Trophoblast cell (in vitro differentiated cells and primary cell): Measurements from ENCODE around the gene CIC.

Experiments used
- DNase-seq, 2 donors: peaks; one replicate each; pipeline ENCODE4 v3.0.0-alpha.2; 2016
- H2AFZ ChIP-seq: 2 replicates; pipeline ENCODE4 v1.6.1; 2013; ENCODE audit warnings: low read length, moderate library complexity, mild to moderate bottlenecking; ENCODE audit not compliant: insufficient read depth, poor library complexity
- H2AK5ac ChIP-seq: 2 replicates; pipeline ENCODE4 v1.6.1; 2013; ENCODE audit warnings: mild to moderate bottlenecking, low read length
- H2BK120ac ChIP-seq: 2 replicates; pipeline ENCODE4 v1.6.1; 2013; ENCODE audit warnings: low read length, mild to moderate bottlenecking, moderate library complexity; ENCODE audit not compliant: insufficient read depth, poor library complexity
- H2BK12ac ChIP-seq: 2 replicates; pipeline ENCODE4 v1.6.1; 2013; ENCODE audit warnings: mild to moderate bottlenecking, low read length, moderate library complexity
- H2BK5ac ChIP-seq: 2 replicates; pipeline ENCODE4 v1.6.1; 2013; ENCODE audit warnings: low read length, low read depth, moderate library complexity, mild to moderate bottlenecking; ENCODE audit not compliant: poor library complexity
- H3K14ac ChIP-seq: 2 replicates; pipeline ENCODE4 v1.6.1; 2013; ENCODE audit warnings: mild to moderate bottlenecking, low read length
- H3K18ac ChIP-seq: 2 replicates; pipeline ENCODE4 v1.6.1; 2013; ENCODE audit warnings: mild to moderate bottlenecking, low read length
- H3K23ac ChIP-seq: 2 replicates; pipeline ENCODE4 v1.6.1; 2013; ENCODE audit warnings: low read length
- H3K27ac ChIP-seq: 2 replicates; pipeline ENCODE4 v1.5.1; 2013; ENCODE audit warnings: low read depth, mild to moderate bottlenecking, inconsistent platforms, low read length, moderate library complexity
- H3K27me3 ChIP-seq: 2 replicates; pipeline ENCODE4 v1.6.1; 2013; ENCODE audit warnings: inconsistent platforms, mild to moderate bottlenecking, low read length, moderate library complexity; ENCODE audit not compliant: insufficient read depth
- H3K36me3 ChIP-seq, 2 experiments: 1 replicate in 1 of 2; 2 replicates in 1 of 2; pipeline ENCODE4 v1.6.1; 2013; ENCODE audit warnings: low read length in 2 of 2, mild to moderate bottlenecking in 2 of 2, moderate library complexity in 1 of 2; ENCODE audit not compliant: insufficient read depth in 2 of 2, control insufficient read depth in 1 of 2
- H3K4ac ChIP-seq: 2 replicates; pipeline ENCODE4 v1.6.1; 2013; ENCODE audit warnings: low read depth, mild to moderate bottlenecking, low read length, moderate library complexity
- H3K4me1 ChIP-seq, 2 experiments: 1 replicate in 1 of 2; 2 replicates in 1 of 2; pipeline ENCODE4 v1.6.1; 2013; ENCODE audit warnings: low read length in 2 of 2, mild to moderate bottlenecking in 2 of 2, moderate library complexity in 1 of 2; ENCODE audit not compliant: insufficient read depth in 2 of 2, control insufficient read depth in 1 of 2
- H3K4me2 ChIP-seq: 2 replicates; pipeline ENCODE4 v1.6.1; 2013; ENCODE audit warnings: inconsistent platforms, mild to moderate bottlenecking, low read length, moderate library complexity
- H3K4me3 ChIP-seq: 2 replicates; pipeline ENCODE4 v1.5.1; 2013; ENCODE audit warnings: mild to moderate bottlenecking, low read depth, low read length, inconsistent platforms
- H3K79me1 ChIP-seq: one replicate; pipeline ENCODE4 v1.6.1; 2013; ENCODE audit warnings: low read length
- H3K79me2 ChIP-seq: 2 replicates; pipeline ENCODE4 v1.6.1; 2013; ENCODE audit warnings: low read length, mild to moderate bottlenecking; ENCODE audit not compliant: control insufficient read depth, insufficient read depth, poor library complexity
- H3K9ac ChIP-seq: 2 replicates; pipeline ENCODE4 v1.6.1; 2013; ENCODE audit warnings: mild to moderate bottlenecking, low read length
- H3K9me3 ChIP-seq: 2 replicates; pipeline ENCODE4 v1.6.1; 2013; ENCODE audit warnings: low read depth, mild to moderate bottlenecking, control low read depth, inconsistent platforms, low read length; ENCODE audit not compliant: insufficient read depth
- H4K12ac ChIP-seq: 2 replicates; pipeline ENCODE4 v1.6.1; 2013; ENCODE audit warnings: low read depth, mild to moderate bottlenecking, low read length, moderate library complexity
- H4K8ac ChIP-seq: 2 replicates; pipeline ENCODE4 v1.6.1; 2013; ENCODE audit warnings: low read depth, mild to moderate bottlenecking, low read length, moderate library complexity
- H4K91ac ChIP-seq: one replicate; pipeline ENCODE4 v1.6.1; 2013; ENCODE audit warnings: low read depth, mild to moderate bottlenecking, low read length, moderate library complexity
- WGBS: extraction: QIAGEN DNeasy Blood & Tissue Kit; methylation state at CpG from one replicate; pipeline ENCODE4 v1.1.7; 2013; ENCODE audit warnings: missing lambda C conversion rate; ENCODE audit not compliant: insufficient read length, insufficient coverage; ENCODE audit errors: extremely low coverage; 5-methylcytosine and 5-hydroxymethylcytosine counted together

CIC gene

DNA sequence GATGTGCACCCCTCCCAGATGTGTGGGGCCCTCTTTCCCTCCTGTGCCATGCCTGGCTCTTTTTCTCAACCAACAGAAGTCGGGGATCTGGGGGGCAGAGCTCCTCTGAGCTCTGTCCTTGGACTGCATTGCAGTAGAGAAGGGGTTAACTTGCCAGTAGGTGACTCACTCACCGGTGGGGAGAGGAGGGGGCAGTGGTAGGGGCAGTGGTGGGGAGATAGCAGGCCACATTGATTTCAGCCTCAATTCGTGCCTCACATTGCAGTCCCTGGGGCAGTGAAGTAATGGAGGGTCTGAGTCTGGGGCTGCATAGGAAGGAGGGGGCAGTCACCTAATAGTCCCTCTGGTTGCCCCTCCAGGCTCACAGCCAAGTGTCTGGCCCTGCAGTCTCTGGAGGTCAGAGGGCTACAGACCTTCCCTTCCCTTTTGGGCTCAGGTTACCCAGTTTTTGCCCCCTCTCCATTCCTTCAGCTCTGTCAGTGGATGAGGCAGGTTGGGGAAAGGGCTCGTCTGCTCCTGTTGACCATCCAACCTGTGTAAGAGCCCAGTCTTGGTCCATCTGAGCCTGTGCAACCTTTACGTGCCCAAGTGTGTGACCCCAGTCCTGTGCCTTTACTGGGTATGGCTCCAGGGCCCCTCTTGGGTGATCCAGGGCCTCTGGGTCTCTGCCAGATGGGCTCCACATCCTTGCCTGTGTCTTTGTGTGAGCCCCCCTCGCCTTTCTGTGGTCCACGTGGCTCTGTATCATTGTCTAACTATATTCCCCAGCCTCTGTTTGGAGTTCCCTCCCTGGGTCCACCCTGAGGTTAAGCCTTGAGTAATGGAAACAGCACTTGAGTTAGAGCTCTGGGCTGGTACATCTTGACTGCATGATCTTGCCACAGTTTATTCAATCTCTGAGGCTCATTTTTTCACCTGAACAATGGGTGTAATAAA lies 13.0 kb downstream of the CIC start:
- no peaks in the 10 kb centered on the region for H3K27me3 ChIP-seq
- H3K9ac ChIP-seq: no peak overlapping the region
- peak overlapping the region; percentile 70 for H2AK5ac ChIP-seq
- H3K79me1 ChIP-seq: peaks cover 34% of the 10 kb centered on the region
- H3K18ac ChIP-seq: peak overlapping the region; percentile 89
- peaks cover 4% of the 10 kb centered on the region for H3K9me3 ChIP-seq
- peak overlapping the region; percentile 91 for H3K27ac ChIP-seq
- H3K23ac ChIP-seq: no peak overlapping the region
- H4K8ac ChIP-seq: peak overlapping the region; percentile 66
- H4K91ac ChIP-seq: peak overlapping the region; percentile 87
- H3K36me3 ChIP-seq: peaks cover 8 to 10% of the 10 kb centered on the region in 2 experiments
- H2BK12ac ChIP-seq: peak overlapping the region; percentile 82
- H3K4me1 ChIP-seq: peaks cover 44 to 54% of the 10 kb centered on the region in 2 experiments
- peak overlapping the region; percentile 49 for H4K12ac ChIP-seq
- DNase-seq: no peak
- no peak overlapping the region for H3K4me3 ChIP-seq
- H2BK120ac ChIP-seq: peak overlapping the region; percentile 85
- H3K14ac ChIP-seq: peak overlapping the region; percentile 77
- WGBS: no CpG with 5 or more reads among the region's 7 CpGs
- H3K4me2 ChIP-seq: peak overlapping the region; percentile 94
- no peak overlapping the region for H2AFZ ChIP-seq
- H3K4ac ChIP-seq: peak overlapping the region; percentile 50
- peaks cover 13% of the 10 kb centered on the region for H3K79me2 ChIP-seq
- peak overlapping the region; percentile 74 for H2BK5ac ChIP-seq

DNA sequence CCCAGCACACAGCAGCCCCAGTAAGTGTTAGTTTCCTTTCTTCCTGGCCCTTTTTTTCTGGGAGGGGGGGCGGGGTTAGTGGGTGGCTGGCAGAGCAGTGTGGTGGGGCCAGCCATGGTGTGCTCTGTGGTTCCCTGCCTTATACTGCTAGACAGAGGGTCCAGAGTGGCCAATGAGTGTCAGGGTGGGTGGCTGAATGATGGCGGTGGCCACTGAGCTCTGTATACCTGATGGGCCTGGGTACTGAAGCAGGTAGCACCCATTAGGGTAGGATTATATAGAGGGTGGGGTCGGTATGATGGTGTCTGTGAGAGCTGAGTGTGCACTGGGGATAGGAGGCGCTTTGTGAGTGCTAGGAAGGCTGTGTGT lies 13.8 kb downstream of the CIC start:
- no CpG with 5 or more reads among the region's 4 CpGs for WGBS
- peak overlapping the region; percentile 9 for H2AK5ac ChIP-seq

DNA sequence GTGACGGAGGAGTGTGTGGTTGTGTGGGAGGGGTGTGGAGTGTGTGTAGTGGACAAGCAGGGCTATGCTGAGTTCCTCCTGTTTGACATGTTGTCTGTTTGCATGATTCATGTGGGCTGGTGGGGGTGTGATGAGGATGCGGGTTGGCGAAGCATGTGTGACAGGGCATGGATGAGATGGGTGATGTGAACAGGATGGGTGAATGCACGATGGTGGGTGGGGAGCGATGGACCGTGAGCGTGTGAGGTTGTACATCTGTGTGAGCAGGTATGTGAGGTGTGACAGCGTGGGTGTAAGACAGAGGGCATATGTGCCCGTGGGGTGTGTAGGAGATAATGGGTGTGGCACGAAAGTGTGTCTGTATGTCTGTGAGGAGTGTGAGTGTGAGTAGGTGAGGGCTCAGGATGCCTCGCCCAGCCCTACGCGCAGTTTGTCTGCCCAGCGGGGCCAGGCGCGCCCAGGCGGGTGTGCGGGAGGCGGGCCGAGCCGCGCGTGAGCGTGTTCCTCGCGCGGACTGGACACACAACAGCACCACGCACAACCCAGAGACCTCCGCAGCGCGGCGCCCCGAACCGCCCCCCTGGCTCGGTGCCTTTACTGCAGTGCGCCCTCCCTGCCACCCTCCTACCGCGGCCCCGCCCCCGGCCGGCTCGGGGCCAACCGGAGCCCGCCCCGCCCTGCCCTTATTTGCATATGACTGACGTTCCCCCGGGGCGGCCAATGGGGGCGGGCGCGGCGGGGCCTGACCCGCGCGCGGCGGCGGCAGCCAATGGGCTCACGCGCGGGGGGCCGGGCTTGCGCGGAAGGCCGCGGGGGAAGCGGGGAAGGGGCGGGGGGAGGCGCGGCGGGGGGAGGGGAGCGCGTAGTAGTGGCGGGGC lies 14.4 kb downstream of the CIC start:
- H4K8ac ChIP-seq: peak overlapping the region; percentile 71
- peak overlapping the region; percentile 95 for H4K91ac ChIP-seq
- H2BK120ac ChIP-seq: peak overlapping the region; percentile 16
- H3K4me3 ChIP-seq: peak overlapping the region; percentile 77
- peaks cover 34% of the 10 kb centered on the region for H3K79me1 ChIP-seq
- H3K4me2 ChIP-seq: peak overlapping the region; percentile 96
- H2AK5ac ChIP-seq: peak overlapping the region; percentile 9
- peak overlapping the region; percentile 67 for H3K4ac ChIP-seq
- DNase-seq: peak; percentile 94 to 97
- H3K9me3 ChIP-seq: peaks cover 4% of the 10 kb centered on the region
- H3K18ac ChIP-seq: peak overlapping the region; percentile 91
- no peaks in the 10 kb centered on the region for H3K27me3 ChIP-seq
- peak overlapping the region; percentile 80 for H3K14ac ChIP-seq
- H2BK12ac ChIP-seq: peak overlapping the region; percentile 70
- peaks cover 41 to 45% of the 10 kb centered on the region in 2 experiments for H3K4me1 ChIP-seq
- H3K9ac ChIP-seq: peak overlapping the region; percentile 81
- H3K36me3 ChIP-seq: peaks cover 22% of the 10 kb centered on the region in 2 experiments
- 100% methylated on average over 1 of the region's 74 CpGs for WGBS
- peak overlapping the region; percentile 65 for H4K12ac ChIP-seq
- H3K23ac ChIP-seq: peak overlapping the region; percentile 88
- peaks cover 13% of the 10 kb centered on the region for H3K79me2 ChIP-seq
- peak overlapping the region; percentile 1 for H2AFZ ChIP-seq
- H3K27ac ChIP-seq: peak overlapping the region; percentile 94
- H2BK5ac ChIP-seq: peak overlapping the region; percentile 80

More for the DNA sequence above, 13.8 kb downstream of the CIC start:
- H2BK120ac ChIP-seq: peak overlapping the region; percentile 16
- peak overlapping the region; percentile 96 for H3K4me2 ChIP-seq
- peaks cover 42 to 51% of the 10 kb centered on the region in 2 experiments for H3K4me1 ChIP-seq
- no peaks in the 10 kb centered on the region for H3K27me3 ChIP-seq
- H3K4me3 ChIP-seq: no peak overlapping the region
- peak overlapping the region; percentile 80 for H3K14ac ChIP-seq
- peak overlapping the region; percentile 63 for H2BK12ac ChIP-seq
- peaks cover 15 to 17% of the 10 kb centered on the region in 2 experiments for H3K36me3 ChIP-seq
- H4K12ac ChIP-seq: peak overlapping the region; percentile 65
- no peak overlapping the region for H4K8ac ChIP-seq
- H3K18ac ChIP-seq: peak overlapping the region; percentile 91
- peak overlapping the region; percentile 1 for H2AFZ ChIP-seq
- peak overlapping the region; percentile 91 for H3K27ac ChIP-seq
- no peak overlapping the region for H3K9ac ChIP-seq
- peak overlapping the region; percentile 78 for H4K91ac ChIP-seq
- peaks cover 34% of the 10 kb centered on the region for H3K79me1 ChIP-seq
- peak overlapping the region; percentile 44 for H2BK5ac ChIP-seq
- no peak for DNase-seq
- peak overlapping the region; percentile 41 for H3K4ac ChIP-seq
- peaks cover 4% of the 10 kb centered on the region for H3K9me3 ChIP-seq
- H3K79me2 ChIP-seq: peaks cover 13% of the 10 kb centered on the region
- H3K23ac ChIP-seq: no peak overlapping the region

DNA sequence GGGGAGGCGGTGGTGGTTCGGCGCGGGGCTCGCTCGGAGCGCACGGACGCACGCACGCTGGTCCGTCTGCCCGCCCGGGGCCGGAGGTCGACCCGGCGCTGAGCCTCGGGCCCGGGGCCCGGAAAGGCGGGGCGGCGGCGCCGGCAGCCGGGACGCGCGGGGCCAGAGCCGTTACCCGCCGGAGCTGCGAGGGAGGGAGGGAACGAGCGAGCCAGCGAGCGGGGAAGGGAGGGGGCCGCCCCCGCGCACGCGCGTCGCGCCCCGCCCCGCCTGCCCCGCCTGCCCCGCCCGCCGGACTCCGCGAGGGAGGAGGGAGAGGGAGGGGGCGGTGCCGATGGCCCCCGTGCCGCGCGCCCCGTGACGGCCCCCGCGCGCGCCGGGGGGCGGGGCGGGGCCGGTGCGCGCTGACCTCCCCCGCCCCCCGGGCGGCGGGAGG lies 15.0 kb downstream of the CIC start:
- H4K12ac ChIP-seq: no peak overlapping the region
- WGBS: no CpG with 5 or more reads among the region's 76 CpGs
- no peak overlapping the region for H2BK12ac ChIP-seq
- H2AFZ ChIP-seq: no peak overlapping the region
- peaks cover 13% of the 10 kb centered on the region for H3K79me2 ChIP-seq
- peak overlapping the region; percentile 96 for H3K4me2 ChIP-seq
- H2AK5ac ChIP-seq: no peak overlapping the region
- H2BK5ac ChIP-seq: peak overlapping the region; percentile 91
- peak overlapping the region; percentile 93 for H3K18ac ChIP-seq
- H3K23ac ChIP-seq: no peak overlapping the region
- peak; percentile 52 to 79 for DNase-seq
- H3K14ac ChIP-seq: peak overlapping the region; percentile 94
- H3K27me3 ChIP-seq: no peaks in the 10 kb centered on the region
- peak overlapping the region; percentile 94 for H3K27ac ChIP-seq
- H3K4ac ChIP-seq: peak overlapping the region; percentile 78
- H3K4me1 ChIP-seq: peaks cover 40 to 42% of the 10 kb centered on the region in 2 experiments
- H3K4me3 ChIP-seq: peak overlapping the region; percentile 77
- H2BK120ac ChIP-seq: no peak overlapping the region
- peaks cover 4% of the 10 kb centered on the region for H3K9me3 ChIP-seq
- peak overlapping the region; percentile 90 for H4K8ac ChIP-seq
- peaks cover 34% of the 10 kb centered on the region for H3K79me1 ChIP-seq
- peaks cover 28 to 29% of the 10 kb centered on the region in 2 experiments for H3K36me3 ChIP-seq
- H3K9ac ChIP-seq: peak overlapping the region; percentile 82
- peak overlapping the region; percentile 95 for H4K91ac ChIP-seq
